GM19467 (cell line): Measurements from ENCODE around the gene SAPCD2.
"Not testable (repeated sequence)": the region's sequence is repeated elsewhere in the genome, so short reads cannot be mapped to it uniquely, and the experiment has no call there.

ENCODE experiments used
- ATAC-seq: cut with Tn5 transposase; IDR thresholded peaks from one replicate; pipeline ENCODE4 v1.9.1; 2021; ENCODE audit warnings: mild to moderate bottlenecking, moderate library complexity; ENCODE audit not compliant: unreplicated experiment

SAPCD2 gene

DNA sequence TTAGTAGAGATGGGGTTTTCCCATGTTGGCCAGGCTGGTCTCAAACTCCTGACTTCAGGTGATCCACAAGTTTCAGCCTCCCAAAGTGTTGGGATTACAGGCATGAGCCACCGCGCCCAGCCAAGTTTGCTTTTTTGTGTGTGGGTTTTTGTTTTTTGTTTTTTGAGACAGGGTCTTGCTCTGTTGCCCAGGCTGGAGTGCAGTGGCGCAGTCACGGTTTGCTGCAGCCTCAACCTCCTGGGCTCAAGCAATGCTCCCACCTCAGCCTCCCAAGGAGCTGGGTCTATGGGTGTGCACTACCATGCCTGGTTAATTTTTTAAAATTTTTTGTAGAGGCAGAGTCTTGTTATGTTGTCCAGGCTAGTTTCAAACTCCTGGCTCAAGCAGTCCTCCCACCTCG lies 36.9 kb downstream of the SAPCD2 start:
- not testable (repeated sequence) for ATAC-seq

DNA sequence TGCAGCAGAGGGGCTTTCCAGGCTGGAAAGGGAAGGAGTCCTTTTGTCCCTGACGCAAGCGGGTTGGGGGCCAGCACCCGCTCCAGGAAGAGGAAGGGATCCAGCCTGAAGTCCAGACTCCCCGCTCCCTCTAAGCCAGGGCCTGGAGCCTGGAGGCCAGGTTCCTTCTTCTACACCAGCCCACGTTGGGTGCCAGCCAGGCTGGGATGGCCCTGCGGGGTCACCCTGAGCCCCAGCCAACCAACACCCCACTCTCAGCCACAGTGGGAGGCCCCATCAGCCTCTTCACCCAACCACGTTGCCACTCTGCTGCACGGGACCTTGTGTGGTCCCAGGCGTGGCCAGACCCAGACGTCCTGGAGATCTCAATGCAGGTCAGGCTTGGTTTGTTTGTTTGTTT lies 37.5 kb downstream of the SAPCD2 start:
- no peak for ATAC-seq

GRCh38 chr9:137031904-137032640 lies 38.3 kb downstream of the SAPCD2 start, which contains the start of gene FUT7:
Gene FUT7 (minus strand): TSS chr9:137032088. CDS start chr9:137031991, 97 bp downstream.
- no peak for ATAC-seq

GRCh38 chr9:137030538-137031527 lies 39.5 kb downstream of the SAPCD2 start:
- ATAC-seq: no peak

DNA sequence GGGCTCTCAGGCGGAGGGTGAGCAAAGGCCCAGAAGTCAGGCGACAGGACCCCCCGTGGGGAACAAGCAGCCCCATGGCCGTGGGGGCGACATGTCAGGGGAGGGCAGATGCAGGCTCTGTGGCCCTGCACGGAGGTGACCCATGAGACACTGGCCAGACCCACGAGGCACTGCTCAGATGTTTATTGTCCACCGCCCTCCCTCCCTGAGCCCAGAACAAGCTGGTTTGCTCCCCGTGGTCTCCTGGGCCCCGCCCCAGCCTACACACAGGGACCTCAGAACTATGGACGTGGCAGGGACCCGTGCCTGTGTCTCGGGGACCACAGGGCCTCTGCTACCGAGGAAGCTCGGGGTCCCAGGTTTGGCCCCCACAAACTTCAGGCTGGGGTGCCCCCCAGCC lies 40.4 kb downstream of the SAPCD2 start:
- no peak for ATAC-seq

DNA sequence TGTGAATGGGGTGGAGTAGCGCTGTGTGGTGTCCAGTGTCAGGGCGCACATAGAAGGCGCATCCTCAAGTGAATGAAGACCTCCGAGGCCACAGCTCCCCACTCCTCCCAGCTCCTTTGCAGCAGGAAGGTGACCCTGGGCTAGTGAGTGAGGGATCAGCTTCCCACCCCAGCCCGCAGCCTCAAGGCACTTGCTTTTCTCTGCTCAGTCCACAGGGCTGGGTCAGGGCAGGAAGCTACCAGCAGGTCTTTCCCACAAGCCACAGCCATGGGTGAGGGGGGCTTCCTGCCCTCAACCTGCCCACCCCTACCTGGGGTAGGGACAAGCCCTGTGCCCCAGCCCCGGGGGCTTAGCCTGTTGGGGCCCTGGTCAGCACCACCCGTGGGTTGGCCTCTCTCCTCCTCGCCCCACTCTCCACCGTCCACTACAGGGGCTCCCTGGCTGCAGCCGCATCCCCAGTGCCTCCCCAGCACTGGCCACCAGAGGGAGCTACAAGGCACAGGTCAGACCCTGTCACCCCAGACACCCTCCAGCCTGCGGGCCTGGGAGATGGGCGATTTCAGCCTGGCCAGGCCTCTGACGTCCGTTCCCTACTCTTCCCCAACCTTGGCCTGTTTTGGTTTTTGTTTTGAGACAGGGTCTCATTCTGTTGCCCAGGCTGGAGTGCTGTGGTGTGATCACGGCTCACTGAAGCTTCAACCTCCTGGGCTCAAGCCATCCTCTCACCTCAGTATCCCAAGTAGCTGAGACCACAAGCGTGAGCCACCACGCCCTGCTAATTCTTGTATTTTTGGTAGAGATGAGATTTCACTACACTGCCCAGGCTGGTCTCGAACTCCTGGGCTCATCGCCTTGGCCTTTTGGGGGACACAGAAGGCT lies 41.1 kb downstream of the SAPCD2 start:
- no peak for ATAC-seq

GRCh38 chr9:137028263-137029057 lies 41.9 kb downstream of the SAPCD2 start:
- ATAC-seq: no peak

- ATAC-seq: no peak
Measured at GRCh38 chr9:137027369-137028262, 42.7 kb downstream of the SAPCD2 start, which contains the start of gene ABCA2. Gene ABCA2 (minus strand): TSS chr9:137028237. CDS start chr9:137028140, 97 bp downstream.

DNA sequence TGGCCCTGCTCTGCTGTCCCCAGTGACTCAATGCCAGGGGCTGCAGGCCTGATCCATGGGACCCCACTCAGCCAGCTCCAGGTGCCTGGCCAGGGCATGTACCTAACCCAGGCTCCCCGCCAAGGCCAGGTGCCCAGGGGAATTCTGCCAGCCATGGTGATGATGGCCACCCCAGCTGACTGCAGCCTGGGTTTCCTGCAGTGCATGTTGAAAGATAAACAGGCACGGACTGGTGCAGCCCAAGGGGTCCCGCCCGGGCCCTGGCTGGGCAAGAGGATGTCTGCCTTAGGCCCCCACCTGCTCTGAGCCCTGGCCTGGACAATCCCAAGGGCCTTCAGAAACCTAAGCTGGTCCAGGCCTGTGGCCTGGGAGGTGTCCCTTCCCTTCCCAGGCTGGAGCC lies 43.5 kb downstream of the SAPCD2 start:
- no peak for ATAC-seq

DNA sequence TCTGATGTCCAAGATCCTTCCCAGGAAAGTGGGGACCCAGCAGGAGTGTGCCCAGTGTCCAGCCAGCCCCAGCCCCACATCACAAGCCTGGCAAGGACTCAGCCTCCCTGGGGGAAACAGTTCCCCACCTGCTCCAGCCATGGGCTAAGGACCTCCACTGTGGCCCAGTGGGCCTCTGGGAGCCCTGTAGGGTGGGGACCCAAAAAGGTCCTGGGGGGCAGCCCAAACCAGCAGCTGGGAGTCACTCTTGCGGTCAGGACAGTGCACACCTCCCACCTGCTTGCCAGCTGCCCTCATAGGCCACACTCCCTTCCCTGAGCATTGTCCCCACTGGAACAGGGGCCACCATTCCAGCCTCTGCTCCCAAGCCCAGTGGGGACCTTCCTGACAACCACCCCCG lies 44.0 kb downstream of the SAPCD2 start:
- no peak for ATAC-seq

DNA sequence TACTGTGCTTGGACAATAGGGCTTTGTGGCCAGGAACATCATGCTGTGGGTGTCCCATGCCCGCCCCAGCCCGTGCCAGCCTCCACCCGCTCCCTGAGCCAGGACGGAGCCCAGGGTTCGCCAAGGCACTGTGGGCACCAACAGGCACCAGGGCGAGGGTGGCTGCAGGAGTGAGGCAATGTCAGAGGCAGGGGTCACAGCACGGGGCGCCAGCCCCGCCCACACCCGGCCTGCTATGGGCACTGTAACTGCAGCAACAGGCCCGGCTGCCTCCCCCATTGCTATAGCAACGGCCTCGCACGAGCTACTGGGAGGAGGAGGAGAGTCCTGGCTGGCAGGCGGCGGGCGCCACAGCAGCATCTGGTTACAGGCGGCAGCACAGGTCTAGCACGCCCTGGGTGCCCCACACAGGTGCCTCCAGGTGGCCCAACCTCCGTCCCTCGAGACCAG lies 44.8 kb downstream of the SAPCD2 start:
- ATAC-seq: no peak

- no peak for ATAC-seq
Measured at GRCh38 chr9:137023583-137023991, 46.8 kb downstream of the SAPCD2 start.

- no peak for ATAC-seq
Measured at GRCh38 chr9:137023157-137023556, 47.2 kb downstream of the SAPCD2 start.

DNA sequence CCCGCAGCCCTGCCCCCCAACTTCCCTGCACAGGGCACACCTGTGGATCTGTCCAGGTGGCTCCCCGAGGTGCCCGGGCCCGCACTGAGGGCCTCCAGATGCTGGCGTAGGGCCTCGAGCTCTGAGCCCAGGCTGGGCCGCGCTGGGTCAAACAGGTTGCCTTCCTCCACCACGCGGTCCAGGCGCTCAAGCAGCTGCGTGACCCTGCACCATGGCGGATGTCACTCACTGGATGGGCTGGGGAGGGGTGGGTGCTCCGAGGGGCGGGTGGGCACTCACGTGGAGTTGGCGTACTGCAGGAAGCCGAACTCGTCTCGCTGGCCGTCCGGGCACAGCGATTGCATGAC lies 47.7 kb downstream of the SAPCD2 start:
- no peak for ATAC-seq

DNA sequence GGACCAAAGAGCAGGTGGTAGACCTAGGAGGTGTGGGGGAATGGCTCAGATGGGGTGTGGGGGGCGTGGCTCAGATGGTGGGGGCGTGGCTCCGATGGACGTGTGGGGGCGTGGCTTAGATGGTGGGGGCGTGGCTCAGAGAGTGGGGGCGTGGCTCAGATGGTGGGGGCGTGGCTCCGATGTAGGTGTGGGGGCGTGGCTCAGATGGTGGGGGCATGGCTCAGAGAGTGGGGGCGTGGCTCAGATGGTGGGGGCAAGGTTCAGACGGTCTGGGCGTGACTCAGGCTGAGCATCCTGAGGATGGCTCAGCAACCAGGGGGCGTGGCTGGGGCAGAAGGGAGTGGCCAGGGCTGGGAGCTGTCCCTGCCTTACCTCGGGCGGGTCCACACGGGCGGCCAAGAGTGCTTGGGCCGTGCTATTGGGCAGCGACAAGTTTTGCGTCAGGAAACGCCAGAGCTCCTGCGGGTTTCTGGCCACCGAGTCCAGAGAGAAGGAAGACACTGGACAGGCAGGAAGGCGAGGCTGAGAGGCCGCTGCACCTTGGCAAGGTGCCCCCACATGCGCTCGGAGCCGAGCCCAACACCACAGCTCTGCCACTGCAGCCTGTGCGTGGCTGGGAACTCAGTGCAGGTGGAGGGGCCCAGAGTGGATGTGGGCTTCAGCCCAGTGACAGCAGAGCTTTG lies 48.2 kb downstream of the SAPCD2 start:
- no peak for ATAC-seq

DNA sequence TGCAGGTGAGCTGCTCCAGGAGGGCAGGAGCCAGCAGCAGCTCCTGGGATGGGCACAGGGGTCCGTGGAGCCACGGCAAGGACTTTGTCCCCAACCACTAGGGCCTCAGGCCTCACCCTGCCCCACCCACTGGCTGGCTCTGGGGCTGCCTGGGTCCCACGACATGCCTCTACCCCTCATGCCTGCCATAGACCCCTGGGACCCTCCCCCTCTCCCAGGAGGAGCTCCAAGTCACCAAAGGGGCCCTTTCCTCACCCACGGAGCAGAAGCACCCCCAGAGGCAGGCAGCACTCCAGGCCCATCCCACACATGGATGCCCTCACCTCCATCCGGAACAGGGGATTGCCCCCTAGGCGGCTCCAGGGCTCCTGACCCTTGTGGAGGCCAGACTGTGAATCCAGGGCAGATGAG lies 48.8 kb downstream of the SAPCD2 start:
- no peak for ATAC-seq

GRCh38 chr9:137020771-137021567 lies 49.4 kb downstream of the SAPCD2 start:
- no peak for ATAC-seq
